Kidney (tissue), 14 donors: ENCODE results near the gene UNC13C. TPM values are rescaled to one million over a fixed set of nuclear protein-coding genes. Genes with fewer than 3 reads are reported as not detected.

ENCODE experiments used
- DNase-seq, 5 donors: peaks; one replicate each; pipeline ENCODE4 v3.0.0-alpha.2; 2013 to 2020
- FAIRE-seq: peaks from 2 replicates; lab custom pipeline; 2012; peaks lifted over from hg19 to GRCh38; lab: Jason Lieb, UNC
- H3K27ac ChIP-seq, 2 donors: one replicate each; pipeline ENCODE4 v1.7.0; 2013; ENCODE audit warnings: low read depth in 2 of 2, low read length in 2 of 2, inconsistent platforms in 1 of 2
- H3K27me3 ChIP-seq: one replicate; pipeline ENCODE4 v1.7.1; 2013; ENCODE audit warnings: low read length, inconsistent platforms; ENCODE audit not compliant: control insufficient read depth, insufficient read depth
- H3K36me3 ChIP-seq, 3 donors: one replicate each; pipeline versions ENCODE4 v1.7.0 to v1.7.1; 2013; ENCODE audit warnings: low read length in 3 of 3, control low read depth in 1 of 3, inconsistent platforms in 1 of 3; ENCODE audit not compliant: insufficient read depth in 3 of 3, control insufficient read depth in 2 of 3
- H3K4me1 ChIP-seq, 3 donors: one replicate each; pipeline versions ENCODE4 v1.7.0 to v1.7.1; 2013; ENCODE audit warnings: low read length in 3 of 3, inconsistent platforms in 1 of 3, low read depth in 1 of 3; ENCODE audit not compliant: control insufficient read depth in 2 of 3, insufficient read depth in 2 of 3
- H3K4me3 ChIP-seq, 3 donors: one replicate each; pipeline versions ENCODE4 v1.7.0 to v1.8.1; 2013; ENCODE audit warnings: low read length in 3 of 3, control low read depth in 1 of 3, inconsistent platforms in 1 of 3
- H3K9ac ChIP-seq, 3 donors: one replicate each; pipeline versions ENCODE4 v1.7.0 to v1.7.1; 2013; ENCODE audit warnings: low read length in 3 of 3, control low read depth in 1 of 3, inconsistent platforms in 1 of 3
- H3K9me3 ChIP-seq, 3 donors: one replicate each; pipeline versions ENCODE4 v1.7.0 to v1.7.1; 2013; ENCODE audit warnings: low read length in 3 of 3, control low read depth in 1 of 3, inconsistent platforms in 1 of 3; ENCODE audit not compliant: control insufficient read depth in 2 of 3, insufficient read depth in 1 of 3
- CTCF ChIP-seq: IDR thresholded peaks from 3 replicates; pipeline ENCODE4 v1.5.1; 2012; ENCODE audit warnings: mild to moderate bottlenecking, moderate library complexity, borderline replicate concordance; ENCODE audit not compliant: insufficient read depth; ENCODE audit errors: extremely low read depth
- intact Hi-C: fragments of 100-400 bp; cut with DNase I; formaldehyde crosslinking; loops from one replicate; pipeline ENCODE4 v1.11.1; 2022
- polyA plus RNA-seq: library from polyadenylated mRNA; stranded (reverse); fragments of 350-450 nt; fragmentation: Illumina TruSeq; extraction: RNeasy Lipid Tissue Mini Kit (QIAGEN cat#74804); gene quantifications from one replicate; pipeline ENCODE4 v1.2.3, GENCODE V29; 2014; ENCODE audit warnings: low read depth, low replicate concordance; ENCODE audit not compliant: insufficient read depth
- total RNA-seq: library from RNA; stranded (reverse); fragmentation: NEBNext Ultra II Directional; extraction: Animal tissue kit (Norgen Biotek cat#: 25700); gene quantifications from one replicate; pipeline ENCODE4 v1.2.1, GENCODE V29; 2021
- donor health status: control.
- donor health status: control.
- donor health status: control.
- donor health status: control.
- donor health status: control.
- donor health status: DM: yes; HTN: yes; CAD: no.
- donor health status: Normal renal cell carcinoma (clear cell type).

The UNC13C gene
- total and polyA plus RNA-seq, 2 donors from 2014 or later = 0.19 to 0.45 TPM

GRCh38 chr15:53979051-53979788 is 979 bp downstream of the UNC13C start:
- DNase-seq (no peak), FAIRE-seq (no peak)
- no peak overlapping the region for H3K27ac ChIP-seq
- peak overlapping the region in 2 of 3 donors; percentile 48 to 49 for H3K4me3 ChIP-seq
- H3K9ac ChIP-seq = peak overlapping the region in 1 of 3 donors; percentile 53
- no peak for TF ChIP-seq CTCF
- peaks cover 3% of the 10 kb centered on the region for H3K27me3 ChIP-seq
- no peaks in the 10 kb centered on the region for H3K4me1 ChIP-seq
- intact Hi-C loops = no loop called here
- no peaks in the 10 kb centered on the region for H3K36me3 ChIP-seq
- no peaks in the 10 kb centered on the region for H3K9me3 ChIP-seq

- no peak for DNase-seq
Measured at GRCh38 chr15:53980021-53980420, 1.8 kb downstream of the UNC13C start.

GRCh38 chr15:53982071-53982680 is 3.9 kb downstream of the UNC13C start:
- no peak for TF ChIP-seq CTCF
- Histone ChIP-seq H3K4me3 (no peak overlapping the region), H3K27me3 (peaks cover 3% of the 10 kb centered on the region), H3K9me3 (no peaks in the 10 kb centered on the region), H3K36me3 (no peaks in the 10 kb centered on the region), H3K9ac (no peak overlapping the region), H3K27ac (no peak overlapping the region), H3K4me1 (no peaks in the 10 kb centered on the region)
- no peak for DNase-seq
- intact Hi-C loops = no loop called here
- no peak for FAIRE-seq

More at GRCh38 chr15:53980021-53980420, 1.8 kb downstream of the UNC13C start:
- FAIRE-seq = no peak
- Histone ChIP-seq H3K9me3 (no peaks in the 10 kb centered on the region), H3K9ac (no peak overlapping the region), H3K4me1 (no peaks in the 10 kb centered on the region), H3K27ac (no peak overlapping the region), H3K36me3 (no peaks in the 10 kb centered on the region), H3K27me3 (peaks cover 3% of the 10 kb centered on the region), H3K4me3 (no peak overlapping the region)
- no peak for TF ChIP-seq CTCF
- intact Hi-C loops = no loop called here
